Upper lobe of right lung (tissue), 1 donor: ENCODE results near the gene SLC25A21. TPM values are rescaled to one million over a fixed set of nuclear protein-coding genes. Genes with fewer than 3 reads are reported as not detected.

ENCODE experiments used
- ATAC-seq: fragments of 200-7000 bp; cut with Tn5 transposase; one replicate; pipeline ENCODE4 v1.9.1; 2020; ENCODE audit warnings: mild to moderate bottlenecking, moderate library complexity
- DNase-seq: peaks from one replicate; pipeline ENCODE4 v3.0.0-alpha.2; 2020
- H3K27ac ChIP-seq: fragments of 200-600 bp; one replicate; pipeline ENCODE4 v1.8.0; 2022
- H3K27me3 ChIP-seq: fragments of 200-600 bp; one replicate; pipeline ENCODE4 v1.8.0; 2022; ENCODE audit warnings: mild to moderate bottlenecking
- H3K36me3 ChIP-seq: fragments of 200-600 bp; one replicate; pipeline ENCODE4 v1.8.0; 2022
- H3K4me1 ChIP-seq: fragments of 200-600 bp; one replicate; pipeline ENCODE4 v1.8.0; 2022
- H3K4me3 ChIP-seq: fragments of 200-600 bp; one replicate; pipeline ENCODE4 v1.8.0; 2022; ENCODE audit warnings: mild to moderate bottlenecking
- H3K9me3 ChIP-seq: fragments of 200-600 bp; one replicate; pipeline ENCODE4 v1.8.0; 2022
- CTCF ChIP-seq: fragments of 200-600 bp; IDR thresholded peaks from one replicate; pipeline ENCODE4 v1.8.0; 2022; ENCODE audit warnings: antibody characterized with exemption
- intact Hi-C: fragments of 100-400 bp; cut with DNase I; formaldehyde crosslinking; loops from one replicate; pipeline ENCODE4 v1.11.0; 2022
- total RNA-seq: library from RNA; stranded (reverse); fragmentation: NEBNext Ultra II Directional; extraction: Animal tissue kit (Norgen Biotek cat#: 25700); gene quantifications from one replicate; pipeline ENCODE4 v1.2.1, GENCODE V29; 2021
- donor health status: DM: no; HTN: yes; CAD: no; lungs with severe emphysema.

The SLC25A21 gene
- total RNA-seq, 1 donor from 2014 or later, result 0.35 TPM

DNA sequence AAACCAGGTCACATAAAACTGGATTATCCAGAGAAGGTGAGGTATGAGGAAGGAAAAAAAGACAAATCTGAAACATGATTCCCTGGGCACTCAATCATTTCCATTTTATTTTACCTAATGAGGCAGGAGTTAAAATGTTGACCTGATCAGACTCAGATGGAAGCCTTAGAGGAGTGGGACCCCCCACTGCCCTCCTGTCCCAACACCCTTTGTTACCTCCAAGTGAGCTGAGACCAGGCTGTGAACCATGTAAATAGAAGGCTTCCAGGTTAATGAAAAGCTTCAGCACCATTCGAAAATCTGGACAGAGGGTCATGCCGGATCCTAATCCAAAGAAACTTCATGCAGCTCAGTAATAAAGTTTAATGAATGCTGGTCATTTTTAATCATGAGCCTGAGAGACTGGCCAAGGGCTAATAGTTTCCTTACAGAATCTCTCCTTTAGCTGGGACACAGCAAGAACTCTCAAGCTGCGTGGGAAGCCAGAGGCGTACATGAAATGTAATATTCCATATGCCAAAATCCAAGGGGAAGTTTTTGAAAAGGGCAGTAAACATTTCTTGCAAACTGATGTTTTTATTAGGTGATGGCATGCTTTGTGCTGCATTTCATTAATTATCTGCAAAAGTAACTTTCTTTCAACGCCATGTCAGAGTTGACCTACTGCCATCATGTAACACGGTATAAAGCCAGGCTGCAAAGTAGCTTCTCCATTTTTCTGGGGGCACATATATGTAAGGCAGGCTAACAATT is 327.8 kb downstream of the SLC25A21 start:
- H3K27me3 ChIP-seq, result no peaks in the 10 kb centered on the region
- intact Hi-C loops, result no loop called here
- ATAC-seq (no peak), DNase-seq (no peak)
- no peak overlapping the region for H3K4me3 ChIP-seq
- no peaks in the 10 kb centered on the region for H3K36me3 ChIP-seq
- H3K4me1 ChIP-seq, result no peaks in the 10 kb centered on the region
- no peaks in the 10 kb centered on the region for H3K9me3 ChIP-seq
- TF ChIP-seq CTCF, result no peak
- H3K27ac ChIP-seq, result no peak overlapping the region

GRCh38 chr14:36843410-36843809 is 329.0 kb downstream of the SLC25A21 start:
- intact Hi-C loops, result no loop called here
- ATAC-seq (no peak), DNase-seq (no peak)
- TF ChIP-seq CTCF, result no peak
- Histone ChIP-seq H3K36me3 (no peaks in the 10 kb centered on the region), H3K27me3 (no peaks in the 10 kb centered on the region), H3K4me1 (no peaks in the 10 kb centered on the region), H3K27ac (no peak overlapping the region), H3K4me3 (no peak overlapping the region), H3K9me3 (no peaks in the 10 kb centered on the region)

DNA sequence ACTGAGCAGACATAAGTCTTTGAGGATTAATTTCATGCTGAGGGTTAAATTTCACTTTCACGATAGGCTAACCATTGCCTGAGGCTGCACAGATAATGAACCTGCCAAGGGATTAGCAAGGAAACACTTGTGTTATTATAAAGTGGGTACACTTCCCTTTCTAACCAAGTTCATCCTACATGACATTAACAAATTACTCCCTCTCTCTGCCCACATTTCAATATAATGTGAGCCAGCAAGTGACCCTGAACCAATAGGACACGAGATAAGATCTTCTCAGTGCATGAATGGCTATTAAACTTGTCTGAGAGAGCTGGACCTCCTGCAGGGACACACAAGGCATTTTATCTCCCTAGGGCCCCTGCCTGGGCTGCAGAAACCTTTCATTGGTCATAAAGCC is 337.3 kb downstream of the SLC25A21 start:
- intact Hi-C loops, result no loop called here
- no peak for ATAC-seq

GRCh38 chr14:36834293-36834692 is 338.1 kb downstream of the SLC25A21 start:
- H3K4me1 ChIP-seq, result no peaks in the 10 kb centered on the region
- H3K27me3 ChIP-seq, result no peaks in the 10 kb centered on the region
- ATAC-seq, result no peak
- H3K4me3 ChIP-seq, result no peak overlapping the region
- no peak for TF ChIP-seq CTCF
- no peak overlapping the region for H3K27ac ChIP-seq
- no peaks in the 10 kb centered on the region for H3K9me3 ChIP-seq
- no peak for DNase-seq
- H3K36me3 ChIP-seq, result no peaks in the 10 kb centered on the region
- intact Hi-C loops, result no loop called here

More for the DNA sequence above, 337.3 kb downstream of the SLC25A21 start:
- Histone ChIP-seq H3K27ac (no peak overlapping the region), H3K4me3 (no peak overlapping the region), H3K36me3 (no peaks in the 10 kb centered on the region), H3K27me3 (no peaks in the 10 kb centered on the region), H3K4me1 (no peaks in the 10 kb centered on the region), H3K9me3 (no peaks in the 10 kb centered on the region)
- DNase-seq, result no peak
- no peak for TF ChIP-seq CTCF

DNA sequence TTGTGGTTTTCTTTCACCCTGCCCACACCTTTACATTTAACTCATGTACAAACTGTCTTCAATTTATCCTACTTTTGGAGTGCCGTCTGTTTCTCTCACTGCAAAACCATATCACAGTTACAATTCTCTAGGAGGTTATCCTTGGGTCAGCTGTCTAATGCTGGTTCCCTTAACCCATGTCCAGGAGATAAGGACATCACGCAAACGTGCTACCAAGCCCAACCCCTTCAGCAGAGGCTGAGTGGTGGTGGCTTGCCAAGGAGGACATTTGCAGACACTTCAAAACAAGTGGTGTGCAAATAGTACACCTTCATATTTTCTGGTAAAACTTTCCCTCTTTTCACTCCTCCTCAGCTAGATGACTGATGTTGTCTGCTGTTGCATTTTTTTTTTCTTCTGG is 342.9 kb downstream of the SLC25A21 start:
- peak; percentile 41 for ATAC-seq
- no peaks in the 10 kb centered on the region for H3K36me3 ChIP-seq
- no peak overlapping the region for H3K4me3 ChIP-seq
- TF ChIP-seq CTCF, result no peak
- no peak for DNase-seq
- H3K4me1 ChIP-seq, result no peaks in the 10 kb centered on the region
- no peaks in the 10 kb centered on the region for H3K9me3 ChIP-seq
- no peaks in the 10 kb centered on the region for H3K27me3 ChIP-seq
- no peak overlapping the region for H3K27ac ChIP-seq
- intact Hi-C loops, result no loop called here
